IMR-90 (cell line): ENCODE data around the gene GPATCH2L. TPM values are rescaled to one million over a fixed set of nuclear protein-coding genes. Genes with fewer than 3 reads are reported as not detected.
A peak's percentile ranks its signal among the peaks of the same experiment; 100 is the strongest.

Experiments used
- ATAC-seq: fragments of 200-7000 bp; cut with Tn5 transposase; 2 replicates; pipeline ENCODE4 v1.9.1; 2020; ENCODE audit warnings: low read depth, mild to moderate bottlenecking, moderate library complexity
- BruUV-seq: library from RNA; stranded (reverse); fragments of 400-500 nt; replicated peaks from 2 replicates; lab custom pipeline; 2021; lab: Mats Ljungman, UMichigan
- CTCF ChIA-PET: fragments of 300-600 bp; formaldehyde crosslinking; extraction: SDS; loops from one replicate; lab custom pipeline; 2021; ENCODE audit warnings: antibody characterized with exemption; lab: Yijun Ruan, JAX
- POLR2A ChIA-PET: fragments of 300-600 bp; sonication (Branson Sonifier 250); formaldehyde crosslinking; loops from one replicate; lab custom pipeline; 2022; ENCODE audit warnings: antibody characterized with exemption; ENCODE audit not compliant: unreplicated experiment; lab: Charles Lee
- DNase-seq: peaks from one replicate; pipeline ENCODE4 v3.0.0; 2013
- H2AFZ ChIP-seq: replicated peaks from 2 replicates; pipeline ENCODE3; 2013; ENCODE audit warnings: low read length, mild to moderate bottlenecking; ENCODE audit not compliant: poor library complexity
- H2AK5ac ChIP-seq: 2 replicates; pipeline ENCODE4 v1.6.1; 2013; ENCODE audit warnings: low read depth, low read length, inconsistent platforms
- H2AK9ac ChIP-seq: replicated peaks from 2 replicates; pipeline ENCODE3; 2013; ENCODE audit warnings: mild to moderate bottlenecking, low read depth, low read length, moderate library complexity; ENCODE audit not compliant: poor library complexity
- H2BK120ac ChIP-seq: 2 replicates; pipeline ENCODE4 v1.6.1; 2013; ENCODE audit warnings: low read depth, low read length, inconsistent platforms
- H2BK15ac ChIP-seq: 3 replicates; pipeline ENCODE4 v1.6.1; 2013; ENCODE audit warnings: low read depth, low read length, inconsistent platforms
- H2BK20ac ChIP-seq: 2 replicates; pipeline ENCODE4 v1.6.1; 2013; ENCODE audit warnings: low read depth, mild to moderate bottlenecking, inconsistent platforms, low read length, moderate library complexity
- H2BK5ac ChIP-seq: 2 replicates; pipeline ENCODE4 v1.6.1; 2013; ENCODE audit warnings: mild to moderate bottlenecking, low read depth, low read length, inconsistent platforms; ENCODE audit not compliant: poor library complexity, severe bottlenecking
- H3K14ac ChIP-seq: replicated peaks from 2 replicates; pipeline ENCODE4 v1.6.1; 2013; ENCODE audit warnings: low read depth, low read length, inconsistent platforms
- H3K18ac ChIP-seq: 2 replicates; pipeline ENCODE4 v1.6.1; 2013; ENCODE audit warnings: low read depth, low read length, control low read depth
- H3K23ac ChIP-seq: 2 replicates; pipeline ENCODE4 v1.6.1; 2013; ENCODE audit warnings: low read depth, low read length, inconsistent platforms
- H3K27ac ChIP-seq: 2 replicates; pipeline ENCODE4 v1.5.1; 2013; ENCODE audit warnings: mild to moderate bottlenecking, control low read depth, low read length; ENCODE audit not compliant: insufficient read depth
- H3K27me3 ChIP-seq: 2 replicates; pipeline ENCODE4 v1.6.1; 2013; ENCODE audit warnings: low read length; ENCODE audit not compliant: control insufficient read depth, insufficient read depth
- H3K36me3 ChIP-seq: 2 replicates; pipeline ENCODE4 v1.6.1; 2013; ENCODE audit warnings: low read length, mixed read lengths; ENCODE audit not compliant: control insufficient read depth, insufficient read depth
- H3K4ac ChIP-seq: 2 replicates; pipeline ENCODE4 v1.6.1; 2013; ENCODE audit warnings: low read depth, low read length, inconsistent platforms
- H3K4me1 ChIP-seq: 2 replicates; pipeline ENCODE4 v1.6.1; 2013; ENCODE audit warnings: low read length, mixed read lengths; ENCODE audit not compliant: control insufficient read depth, insufficient read depth
- H3K4me2 ChIP-seq: 2 replicates; pipeline ENCODE4 v1.6.1; 2013; ENCODE audit warnings: low read depth, mild to moderate bottlenecking, control low read depth, low read length, moderate library complexity
- H3K4me3 ChIP-seq: 2 replicates; pipeline ENCODE4 v1.5.1; 2013; ENCODE audit warnings: low read depth, mild to moderate bottlenecking, control low read depth, low read length, moderate library complexity; ENCODE audit not compliant: insufficient read depth
- H3K56ac ChIP-seq: 2 replicates; pipeline ENCODE4 v1.6.1; 2013; ENCODE audit warnings: low read length, inconsistent platforms; ENCODE audit not compliant: insufficient read depth; ENCODE audit errors: extremely low read depth
- H3K79me1 ChIP-seq, 2 experiments: 2 replicates each; pipeline ENCODE4 v1.6.1; 2013; ENCODE audit warnings: low read length in 2 of 2, inconsistent platforms in 1 of 2, low read depth in 1 of 2
- H3K9ac ChIP-seq: 2 replicates; pipeline ENCODE4 v1.6.1; 2013; ENCODE audit warnings: low read depth, low read length, control low read depth
- H3K9me1 ChIP-seq: 2 replicates; pipeline ENCODE4 v1.6.1; 2013; ENCODE audit warnings: low read length, inconsistent platforms; ENCODE audit not compliant: insufficient read depth
- H3K9me3 ChIP-seq: 2 replicates; pipeline ENCODE4 v1.6.1; 2013; ENCODE audit warnings: low read length; ENCODE audit not compliant: control insufficient read depth, insufficient read depth
- H4K20me1 ChIP-seq: 2 replicates; pipeline ENCODE4 v1.6.1; 2013; ENCODE audit warnings: low read length, inconsistent platforms; ENCODE audit not compliant: insufficient read depth
- H4K5ac ChIP-seq: 2 replicates; pipeline ENCODE4 v1.6.1; 2013; ENCODE audit warnings: mild to moderate bottlenecking, low read depth, low read length, control low read depth
- H4K8ac ChIP-seq, 2 experiments: 2 replicates each; pipeline ENCODE4 v1.6.1; 2013; ENCODE audit warnings: low read depth in 2 of 2, low read length in 2 of 2, control low read depth in 1 of 2, inconsistent platforms in 1 of 2
- H4K91ac ChIP-seq: 2 replicates; pipeline ENCODE4 v1.6.1; 2013; ENCODE audit warnings: low read depth, low read length, inconsistent platforms; ENCODE audit not compliant: insufficient read depth
- BHLHE40 ChIP-seq: fragments of 150-350 bp; IDR thresholded peaks from 2 replicates; pipeline ENCODE4 v1.6.1; 2016; ENCODE audit warnings: mild to moderate bottlenecking, low read depth, low read length
- CTCF ChIP-seq: conservative IDR thresholded peaks from 2 replicates; pipeline ENCODE4 v1.5.1; 2012; ENCODE audit warnings: mild to moderate bottlenecking, low read depth, low read length, improper control_type of control experiment
- FOS ChIP-seq: fragments of 150-350 bp; IDR thresholded peaks from 2 replicates; pipeline ENCODE4 v1.6.1; 2016; ENCODE audit warnings: low read depth, low read length
- MXI1 ChIP-seq: IDR thresholded peaks from 2 replicates; pipeline ENCODE4 v1.6.1; 2012; ENCODE audit warnings: low read depth, mild to moderate bottlenecking, low read length, moderate library complexity, borderline replicate concordance
- NFE2L2 ChIP-seq: fragments of 150-350 bp; IDR thresholded peaks from 2 replicates; pipeline ENCODE4 v1.6.1; 2016; ENCODE audit warnings: low read depth, mild to moderate bottlenecking, low read length
- POLR2A ChIP-seq: IDR thresholded peaks from 2 replicates; pipeline ENCODE4 v1.6.1; 2012; ENCODE audit warnings: mild to moderate bottlenecking, low read depth, low read length
- RAD21 ChIP-seq: IDR thresholded peaks from 2 replicates; pipeline ENCODE4 v1.6.1; 2012; ENCODE audit warnings: low read length, improper control_type of control experiment
- RCOR1 ChIP-seq: IDR thresholded peaks from 2 replicates; pipeline ENCODE4 v1.6.1; 2012; ENCODE audit warnings: mild to moderate bottlenecking, low read length, improper control_type of control experiment; ENCODE audit not compliant: insufficient replicate concordance
- RFX5 ChIP-seq: IDR thresholded peaks from 2 replicates; pipeline ENCODE4 v1.8.0; 2012; ENCODE audit warnings: low read depth, mild to moderate bottlenecking, low read length, moderate library complexity
- WGBS, 2 experiments: methylation state at CpG; one replicate each; pipeline versions ENCODE4 v1.1.5 to v1.1.7; 2013; ENCODE audit warnings: missing lambda C conversion rate in 2 of 2; ENCODE audit not compliant: insufficient read length in 1 of 2; ENCODE audit errors: extremely low coverage in 2 of 2; 5-methylcytosine and 5-hydroxymethylcytosine counted together
- dilution Hi-C: fragments of 300-500 bp; cut with HindIII; formaldehyde crosslinking; loops from one replicate; pipeline ENCODE4 v1.14.3; 2018; ENCODE audit warnings: low sequenced_read_pairs; ENCODE audit not compliant: unreplicated experiment
- in situ Hi-C: fragments of 300-500 bp; cut with MboI; formaldehyde crosslinking; loops from 3 replicates; pipeline ENCODE4 v1.14.3; 2019; ENCODE audit warnings: low sequenced_read_pairs, inconsistent platforms, mixed read lengths
- intact Hi-C: fragments of 100-400 bp; cut with micrococcal nuclease; formaldehyde crosslinking; loops from 2 replicates; pipeline ENCODE4 v1.10.0; 2022
- polyA plus RNA-seq, 3 experiments: library from polyadenylated mRNA; depleted of rRNA; stranded (reverse); fragments of >200 nt; gene quantifications; 2 replicates each; pipeline ENCODE4 v1.2.3, GENCODE V29; 2012; ENCODE audit warnings: low replicate concordance in 1 of 3
- total RNA-seq: library from RNA; depleted of rRNA; stranded (reverse); fragments of >200 nt; gene quantifications from 2 replicates; pipeline ENCODE4 v1.2.3, GENCODE V29; 2012

GPATCH2L gene
- total and polyA plus RNA-seq, 2 of the 4 experiments (the other 2 are of a cell fraction) = 15.6 to 51.4 TPM

DNA sequence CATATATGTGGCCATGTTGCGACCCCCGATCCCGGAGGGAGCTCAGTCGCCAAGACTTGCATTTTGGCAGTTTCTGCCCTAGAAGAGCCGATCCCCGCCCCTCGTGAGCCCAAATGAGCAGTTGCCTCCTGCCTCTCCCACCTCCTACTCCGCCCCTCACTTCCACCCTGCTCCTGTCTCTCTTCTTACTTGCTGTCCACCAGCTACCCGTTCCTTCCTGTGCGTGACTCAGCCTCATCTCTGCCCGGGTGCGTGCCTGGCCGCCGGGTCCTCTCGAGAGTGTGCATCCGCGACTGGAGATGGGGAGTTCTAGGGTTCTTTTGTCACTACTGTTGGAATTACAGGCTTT, 585 bp downstream of the GPATCH2L start:
- Histone ChIP-seq H3K4me2 (peak overlapping the region; percentile 72), H2BK15ac (no peak overlapping the region), H3K4ac (peak overlapping the region; percentile 49), H4K91ac (0 out of 2 replicates have a peak overlapping the region, but pooled peaks have one; percentile 28), H3K79me1 (peaks cover 15 to 31% of the 10 kb centered on the region in 2 experiments), H3K9ac (peak overlapping the region; percentile 81), H3K27me3 (no peaks in the 10 kb centered on the region; the same call in 1 of the 2 replicates), H4K20me1 (peaks cover 43% of the 10 kb centered on the region; the same call in 1 of the 2 replicates), H3K4me3 (peak overlapping the region; percentile 64), H2BK120ac (no peak overlapping the region), H3K14ac (peak overlapping the region; percentile 82), H3K9me1 (peaks cover 9% of the 10 kb centered on the region), H2BK5ac (peak overlapping the region; percentile 27), H3K56ac (peak overlapping the region; percentile 73; the same call in 1 of the 2 replicates), H2AK5ac (0 out of 2 replicates have a peak overlapping the region, but pooled peaks have one; percentile 16), H3K4me1 (peaks cover 8% of the 10 kb centered on the region), H3K36me3 (peaks cover 11% of the 10 kb centered on the region), H3K18ac (no peak overlapping the region), H3K27ac (peak overlapping the region; percentile 72), H4K8ac (peak overlapping the region; percentile 53 to 91; a peak in 2 of 4 replicates), H2BK20ac (no peak overlapping the region), H3K9me3 (no peaks in the 10 kb centered on the region), H2AK9ac (peak overlapping the region; percentile 97), H2AFZ (peak overlapping the region; percentile 99), H3K23ac (peak overlapping the region; percentile 18; the same call in 1 of the 2 replicates), H4K5ac (0 out of 2 replicates have a peak overlapping the region, but pooled peaks have one; percentile 5)
- POLR2A ChIA-PET = no interaction called here
- intact Hi-C loops (loop anchor here (2.0 to 10.0 kb wide), 4 partner anchors 28 to 492 kb away; no protein-coding TSS in a partner anchor), dilution Hi-C loops (no loop called here), in situ Hi-C loops (no loop called here)
- ATAC-seq = peak; percentile 88
- CTCF ChIA-PET = interaction anchor here (0.5 kb wide), 1 partner anchor 33 kb away, joined by 3 read pairs; no protein-coding TSS in a partner anchor
- TF ChIP-seq POLR2A (peak; percentile 97), MXI1 (peak; percentile 88), FOS (peak; percentile 75), CTCF (no peak), NFE2L2 (peak; percentile 61), RCOR1 (peak; percentile 51), RAD21 (peak; percentile 13; the same call in 1 of the 2 replicates), RFX5 (no peak), BHLHE40 (peak; percentile 51; the same call in 1 of the 2 replicates)
- WGBS, 2 experiments = 0% methylated on average over 3 of the region's 17 CpGs; no CpG with 5 or more reads in 1 of the 2 experiments
- DNase-seq = peak; percentile 91
- BruUV-seq = no TSS peak
